Transverse colon (tissue), 4 donors: ENCODE results near the gene SERPINB11.

Source experiments
- CTCF ChIP-seq, 5 experiments: fragments of 200-600 bp in 3 of 5; fragments of 450-650 bp in 2 of 5; sonication (generic) in 3 of 5; IDR thresholded peaks; 1 replicate in 2 of 5; 2 replicates in 3 of 5; pipeline ENCODE4 v1.5.1; 2016 to 2017; ENCODE audit warnings: antibody characterized with exemption in 5 of 5, inconsistent platforms in 3 of 5, mild to moderate bottlenecking in 2 of 5, moderate library complexity in 1 of 5
- EP300 ChIP-seq: sonication (generic); formaldehyde crosslinking; IDR thresholded peaks from one replicate; pipeline ENCODE4 v1.6.1; 2017; ENCODE audit warnings: antibody characterized with exemption, low read depth
- POLR2A ChIP-seq: fragments of 450-650 bp; IDR thresholded peaks from one replicate; pipeline ENCODE4 v1.6.1; 2016; ENCODE audit warnings: antibody characterized with exemption, mild to moderate bottlenecking, moderate library complexity
- POLR2AphosphoS5 ChIP-seq, 3 donors: sonication (generic); formaldehyde crosslinking; IDR thresholded peaks; one replicate each; pipeline ENCODE4 v1.6.1; 2016; ENCODE audit warnings: antibody characterized with exemption in 3 of 3

GRCh38 chr18:63741769-63742168, 39.0 kb downstream of the SERPINB11 start:
- TF ChIP-seq CTCF (IDR thresholded peaks at IDR 0.05) (no peak), POLR2AphosphoS5 (IDR thresholded peaks at IDR 0.05) (no peak), POLR2A (no peak), EP300 (no peak)
